Stimulated activated CD4-positive, alpha-beta T cell treated with anti-CD3 and anti-CD28 coated beads, Interleukin-4, amount 100 ng/mL, for 4 hours (primary cell): ENCODE measurements around the gene CHEK1.
"Not testable (repeated sequence)": the region's sequence is repeated elsewhere in the genome, so short reads cannot be mapped to it uniquely, and the experiment has no call there.

Source experiments
- DNase-seq, 2 experiments: peaks; one replicate each; pipeline ENCODE4 v3.0.0-alpha.2; 2020

Gene CHEK1

GRCh38 chr11:125701858-125702621 is 77.1 kb downstream of the CHEK1 start:
- no peak for DNase-seq

GRCh38 chr11:125704686-125705085 is 79.7 kb downstream of the CHEK1 start:
- not testable (repeated sequence) for DNase-seq

DNA sequence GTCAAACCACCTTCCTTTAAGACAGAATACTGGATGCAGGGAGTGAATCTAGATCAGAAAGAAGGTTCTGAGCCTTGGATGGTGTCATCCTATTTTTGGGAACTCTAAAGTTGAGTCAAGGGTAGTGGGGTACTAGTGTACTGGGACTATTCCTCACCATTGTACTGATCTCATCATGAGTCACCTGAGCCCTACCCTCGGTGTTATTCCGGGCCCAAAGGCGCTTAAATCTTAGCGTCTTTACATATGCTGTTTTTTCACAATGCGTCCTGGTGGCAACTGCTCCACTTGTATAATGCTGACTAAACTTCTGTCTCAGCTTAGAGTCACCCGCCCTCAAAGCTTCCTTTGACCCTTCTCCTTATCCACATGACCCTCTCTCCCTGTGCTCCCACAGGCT is 95.8 kb downstream of the CHEK1 start:
- DNase-seq, result no peak

DNA sequence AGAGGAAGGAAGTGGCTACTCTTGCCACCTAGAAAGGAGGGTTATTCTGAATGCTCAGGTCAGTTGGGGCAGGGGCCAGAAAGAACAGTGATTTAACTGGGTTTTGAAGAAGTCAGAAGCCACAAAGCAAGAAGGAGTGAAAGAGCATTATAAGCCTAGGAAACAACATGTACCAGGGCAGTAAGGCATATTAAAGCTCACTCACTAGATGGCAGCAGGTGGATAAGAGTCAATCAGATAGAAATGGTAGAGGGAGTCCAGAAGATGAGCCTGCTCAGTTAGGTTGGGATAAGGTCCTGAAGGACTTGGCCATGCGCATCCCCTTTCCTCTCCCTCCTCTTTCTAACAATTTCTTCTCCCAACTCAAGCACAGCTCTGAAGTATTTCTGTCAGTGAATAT is 99.2 kb downstream of the CHEK1 start:
- no peak for DNase-seq
